Mucosa of descending colon (tissue), 3 donors: ENCODE measurements around the gene ACAD10. TPM values are rescaled to one million over a fixed set of nuclear protein-coding genes. Genes with fewer than 3 reads are reported as not detected.

Experiments used
- ATAC-seq: fragments of 200-7000 bp; cut with Tn5 transposase; one replicate; pipeline ENCODE4 v1.9.1; 2020; ENCODE audit warnings: mild to moderate bottlenecking, moderate library complexity
- DNase-seq, 3 donors: peaks; one replicate each; pipeline ENCODE4 v3.0.0-alpha.2; 2020
- H3K36me3 ChIP-seq: fragments of 200-600 bp; one replicate; pipeline ENCODE4 v1.8.0; 2021; ENCODE audit warnings: low read depth, mild to moderate bottlenecking
- H3K4me1 ChIP-seq: fragments of 200-600 bp; one replicate; pipeline ENCODE4 v1.8.0; 2021; ENCODE audit warnings: low read depth, mild to moderate bottlenecking
- H3K4me3 ChIP-seq: fragments of 200-600 bp; one replicate; pipeline ENCODE4 v1.8.0; 2021; ENCODE audit warnings: mild to moderate bottlenecking
- H3K9me3 ChIP-seq: fragments of 200-600 bp; one replicate; pipeline ENCODE4 v1.8.0; 2021; ENCODE audit warnings: mild to moderate bottlenecking
- CTCF ChIP-seq: fragments of 200-600 bp; IDR thresholded peaks from one replicate; pipeline ENCODE4 v1.8.0; 2022; ENCODE audit warnings: antibody characterized with exemption, mild to moderate bottlenecking
- intact Hi-C, 2 donors: fragments of 100-400 bp; cut with DNase I in 1 of 2; cut with micrococcal nuclease in 1 of 2; formaldehyde crosslinking; loops; one replicate each; pipeline versions ENCODE4 v1.11.0 to v1.11.1; 2022; cut with DNase I, micrococcal nuclease
- total RNA-seq, 3 donors: library from RNA; stranded (reverse); fragmentation: NEBNext Ultra II Directional in 2 of 3; extraction: Animal tissue kit (Norgen Biotek cat#: 25700) in 2 of 3; gene quantifications; one replicate each; pipeline versions ENCODE4 v1.2.1 to v1.2.4, GENCODE V29; 2021 to 2023
- donor health status: DM: no; HTN: no; CAD: no; lungs with moderate emphysema.
- donor health status: DM: no; HTN: no; CAD: no.
- donor health status: DM: no; HTN: yes; CAD: no.

Gene ACAD10
- total RNA-seq, 3 donors from 2014 or later: 36.5 to 55.8 (median 37.9) TPM

GRCh38 chr12:111775205-111776193 lies 89.6 kb downstream of the ACAD10 start:
- peaks cover 86% of the 10 kb centered on the region for H3K4me1 ChIP-seq
- no peak overlapping the region for H3K4me3 ChIP-seq
- no peaks in the 10 kb centered on the region for H3K36me3 ChIP-seq
- TF ChIP-seq CTCF: no peak
- DNase-seq (peak; percentile 88 to 94 (median 93)), ATAC-seq (peak; percentile 60)
- intact Hi-C loops: no loop called here
- no peaks in the 10 kb centered on the region for H3K9me3 ChIP-seq

GRCh38 chr12:111776836-111777344 lies 91.0 kb downstream of the ACAD10 start:
- peaks cover 78% of the 10 kb centered on the region for H3K4me1 ChIP-seq
- intact Hi-C loops: no loop called here
- no peak for DNase-seq
- ATAC-seq: no peak
- H3K9me3 ChIP-seq: no peaks in the 10 kb centered on the region
- no peak overlapping the region for H3K4me3 ChIP-seq
- no peak for TF ChIP-seq CTCF
- no peaks in the 10 kb centered on the region for H3K36me3 ChIP-seq

- H3K4me1 ChIP-seq: peaks cover 75% of the 10 kb centered on the region
- intact Hi-C loops: no loop called here
- DNase-seq (peak; percentile 80 to 84 (median 80)), ATAC-seq (peak; percentile 65)
- no peaks in the 10 kb centered on the region for H3K36me3 ChIP-seq
- no peaks in the 10 kb centered on the region for H3K9me3 ChIP-seq
- no peak overlapping the region for H3K4me3 ChIP-seq
- no peak for TF ChIP-seq CTCF
These were observed 91.6 kb downstream of the ACAD10 start for GRCh38 chr12:111777345-111778045.

GRCh38 chr12:111780166-111780565 lies 94.3 kb downstream of the ACAD10 start:
- intact Hi-C loops: no loop called here
- no peaks in the 10 kb centered on the region for H3K9me3 ChIP-seq
- peak in 2 of 3 donors; percentile 61 to 75 for DNase-seq
- H3K4me3 ChIP-seq: no peak overlapping the region
- peaks cover 7% of the 10 kb centered on the region for H3K36me3 ChIP-seq
- peak; percentile 41 for ATAC-seq
- H3K4me1 ChIP-seq: peaks cover 52% of the 10 kb centered on the region
- TF ChIP-seq CTCF: no peak

GRCh38 chr12:111780615-111781014 lies 94.8 kb downstream of the ACAD10 start:
- peaks cover 7% of the 10 kb centered on the region for H3K36me3 ChIP-seq
- no peak overlapping the region for H3K4me3 ChIP-seq
- intact Hi-C loops: no loop called here

More at GRCh38 chr12:111780615-111781014, 94.8 kb downstream of the ACAD10 start:
- Histone ChIP-seq H3K9me3 (no peaks in the 10 kb centered on the region), H3K4me1 (peaks cover 50% of the 10 kb centered on the region)
- DNase-seq (peak; percentile 61 to 64 (median 62)), ATAC-seq (peak; percentile 73)
- no peak for TF ChIP-seq CTCF
